CD4-positive, CD25-positive, alpha-beta regulatory T cell (primary cell): ENCODE measurements around the gene ANKS1B. TPM values are rescaled to one million over a fixed set of nuclear protein-coding genes. Genes with fewer than 3 reads are reported as not detected.

Source experiments
- ATAC-seq, 2 donors: fragments of 150-1000 bp; cut with Tn5 transposase; one replicate each; pipeline ENCODE4 v1.10.0; 2021; ENCODE audit warnings: low read depth in 2 of 2, moderate number of reproducible peaks in 2 of 2, moderate library complexity in 1 of 2
- DNase-seq, 3 donors: peaks; one replicate each; pipeline versions ENCODE4 v3.0.0 to v3.0.0-alpha.2; 2012 to 2022; ENCODE audit warnings: mixed read lengths in 1 of 3
- H3K27ac ChIP-seq: one replicate; pipeline ENCODE4 v1.7.0; 2013; ENCODE audit warnings: mild to moderate bottlenecking, low read length; ENCODE audit not compliant: insufficient read depth, poor library complexity, severe bottlenecking
- H3K27me3 ChIP-seq: one replicate; pipeline ENCODE4 v1.7.0; 2013; ENCODE audit warnings: low read length; ENCODE audit not compliant: control insufficient read depth, insufficient read depth
- H3K36me3 ChIP-seq: one replicate; pipeline ENCODE4 v1.7.0; 2013; ENCODE audit warnings: mild to moderate bottlenecking, low read length, moderate library complexity; ENCODE audit not compliant: control insufficient read depth, insufficient read depth
- H3K4me1 ChIP-seq: 2 replicates; pipeline ENCODE4 v1.7.0; 2013; ENCODE audit warnings: mild to moderate bottlenecking, low read length; ENCODE audit not compliant: insufficient read depth, control insufficient read depth, poor library complexity, severe bottlenecking
- H3K4me3 ChIP-seq: one replicate; pipeline ENCODE4 v1.7.0; 2013; ENCODE audit warnings: low read depth, mild to moderate bottlenecking, low read length, moderate library complexity
- H3K9me3 ChIP-seq, 2 experiments: 1 replicate in 1 of 2; 2 replicates in 1 of 2; pipeline ENCODE4 v1.7.0; 2013; ENCODE audit warnings: low read length in 2 of 2, mild to moderate bottlenecking in 1 of 2, moderate library complexity in 1 of 2; ENCODE audit not compliant: control insufficient read depth in 2 of 2
- H3K27ac Mint-ChIP-seq, 3 donors: one replicate each; pipeline ENCODE4 v1.8.0; 2020 to 2022; ENCODE audit warnings: mild to moderate bottlenecking in 3 of 3, mixed read lengths in 3 of 3, moderate library complexity in 2 of 3
- H3K27me3 Mint-ChIP-seq: one replicate; pipeline ENCODE4 v1.8.0; 2022; ENCODE audit warnings: mild to moderate bottlenecking, mixed read lengths
- H3K36me3 Mint-ChIP-seq: one replicate; pipeline ENCODE4 v1.8.0; 2020; ENCODE audit warnings: mixed read lengths
- H3K4me1 Mint-ChIP-seq, 4 donors: one replicate each; pipeline ENCODE4 v1.8.0; 2020 to 2022; ENCODE audit warnings: mixed read lengths in 4 of 4, mild to moderate bottlenecking in 1 of 4
- H3K4me3 Mint-ChIP-seq, 4 donors: one replicate each; pipeline ENCODE4 v1.8.0; 2020 to 2022; ENCODE audit warnings: mild to moderate bottlenecking in 4 of 4, mixed read lengths in 4 of 4, moderate library complexity in 3 of 4
- H3K9me3 Mint-ChIP-seq, 7 donors: one replicate each; pipeline ENCODE4 v1.8.0; 2020 to 2022; ENCODE audit warnings: mixed read lengths in 7 of 7, mild to moderate bottlenecking in 3 of 7, moderate library complexity in 2 of 7
- polyA plus RNA-seq, 4 donors: library from polyadenylated mRNA; unstranded; fragments of 300-500 nt; fragmentation: Illumina TruSeq; gene quantifications; one replicate each; pipeline ENCODE4 v1.2.3, GENCODE V29; 2021
- total RNA-seq: library from RNA; stranded (reverse); gene quantifications from one replicate; pipeline ENCODE4 v1.2.3, GENCODE V29; 2022

ANKS1B gene
- total and polyA plus RNA-seq, 5 donors from 2014 or later: 4.0 to 15.9 (median 9.5) TPM

GRCh38 chr12:98945864-98946263, 1038.9 kb downstream of the ANKS1B start:
- H3K36me3 Mint-ChIP-seq: no peaks in the 10 kb centered on the region
- Histone ChIP-seq H3K27me3 (peaks cover 2% of the 10 kb centered on the region), H3K4me1 (no peaks in the 10 kb centered on the region), H3K36me3 (no peaks in the 10 kb centered on the region), H3K4me3 (no peak overlapping the region), H3K27ac (no peak overlapping the region), H3K9me3 (no peaks in the 10 kb centered on the region)
- H3K27ac Mint-ChIP-seq: no peak overlapping the region
- no peak overlapping the region for H3K4me3 Mint-ChIP-seq
- ATAC-seq: no peak
- H3K27me3 Mint-ChIP-seq: peaks cover 9% of the 10 kb centered on the region
- no peaks in the 10 kb centered on the region for H3K4me1 Mint-ChIP-seq
- DNase-seq: no peak
- peaks cover 0 to 2% (median 2%) of the 10 kb centered on the region in 7 donors for H3K9me3 Mint-ChIP-seq

DNA sequence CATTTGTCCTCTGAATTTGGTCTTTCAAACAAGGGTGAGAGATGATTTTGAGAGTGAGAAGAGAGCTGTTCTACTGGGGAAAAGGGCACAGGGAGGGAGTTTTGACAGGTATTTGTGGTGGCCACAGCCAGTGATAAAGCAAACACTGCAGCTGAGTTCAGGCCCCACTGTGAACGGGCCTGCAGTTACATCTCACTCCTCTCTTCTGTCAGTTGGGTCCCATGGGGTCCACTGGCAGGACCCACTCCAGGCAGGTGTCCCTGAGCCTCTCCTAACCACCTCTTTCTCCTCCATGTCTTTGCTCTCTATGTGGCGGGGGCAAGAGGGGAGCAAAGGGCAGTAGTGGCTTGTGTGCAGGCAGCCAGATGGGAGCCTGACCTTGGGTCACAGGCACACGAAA, 1044.8 kb downstream of the ANKS1B start:
- H3K4me1 Mint-ChIP-seq: no peaks in the 10 kb centered on the region
- Histone ChIP-seq H3K27me3 (peaks cover 3% of the 10 kb centered on the region), H3K27ac (no peak overlapping the region), H3K4me3 (no peak overlapping the region), H3K9me3 (no peaks in the 10 kb centered on the region), H3K36me3 (no peaks in the 10 kb centered on the region), H3K4me1 (no peaks in the 10 kb centered on the region)
- H3K27me3 Mint-ChIP-seq: peaks cover 10% of the 10 kb centered on the region
- H3K9me3 Mint-ChIP-seq: peaks cover 0 to 5% (median 2%) of the 10 kb centered on the region in 7 donors
- DNase-seq (no peak), ATAC-seq (no peak)
- H3K36me3 Mint-ChIP-seq: no peaks in the 10 kb centered on the region
- no peak overlapping the region for H3K4me3 Mint-ChIP-seq
- no peak overlapping the region for H3K27ac Mint-ChIP-seq

- peaks cover 0 to 4% (median 0%) of the 10 kb centered on the region in 7 donors for H3K9me3 Mint-ChIP-seq
- H3K27ac ChIP-seq: no peak overlapping the region
- no peak overlapping the region for H3K27ac Mint-ChIP-seq
- H3K4me3 Mint-ChIP-seq: no peak overlapping the region
- DNase-seq (peak in 1 of 3 donors; percentile 2), ATAC-seq (no peak)
- H3K27me3 ChIP-seq: peaks cover 3% of the 10 kb centered on the region
- peaks cover 12% of the 10 kb centered on the region for H3K27me3 Mint-ChIP-seq
- no peaks in the 10 kb centered on the region for H3K4me1 Mint-ChIP-seq
- H3K36me3 ChIP-seq: no peaks in the 10 kb centered on the region
- no peaks in the 10 kb centered on the region for H3K4me1 ChIP-seq
- no peak overlapping the region for H3K4me3 ChIP-seq
- no peaks in the 10 kb centered on the region for H3K9me3 ChIP-seq
- no peaks in the 10 kb centered on the region for H3K36me3 Mint-ChIP-seq
Measured at GRCh38 chr12:98939350-98939749, 1045.4 kb downstream of the ANKS1B start.

DNA sequence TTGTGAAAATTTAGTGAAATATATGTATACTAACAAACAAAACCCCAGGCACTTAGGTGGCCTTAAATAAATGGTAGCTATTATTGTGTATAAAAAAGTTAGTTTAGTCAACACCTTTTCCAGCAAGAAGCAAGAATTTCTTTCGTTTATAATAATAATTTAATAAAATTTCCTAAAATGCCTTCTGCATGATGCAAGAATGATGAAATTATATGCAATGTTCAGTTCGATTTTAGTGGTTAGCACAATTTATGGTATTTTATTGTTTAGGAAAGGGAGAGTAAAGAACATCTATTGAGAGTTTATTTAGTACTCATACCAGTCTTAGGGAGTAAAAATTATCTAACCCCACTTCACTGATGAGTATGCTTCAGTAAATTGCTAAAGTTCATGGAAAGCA, 1048.9 kb downstream of the ANKS1B start:
- peaks cover 3% of the 10 kb centered on the region for H3K27me3 ChIP-seq
- H3K4me3 ChIP-seq: no peak overlapping the region
- no peaks in the 10 kb centered on the region for H3K9me3 ChIP-seq
- H3K27ac ChIP-seq: no peak overlapping the region
- H3K36me3 ChIP-seq: no peaks in the 10 kb centered on the region
- Mint-ChIP-seq H3K4me1 (no peaks in the 10 kb centered on the region), H3K36me3 (no peaks in the 10 kb centered on the region), H3K9me3 (peaks cover 0 to 2% (median 2%) of the 10 kb centered on the region in 7 donors), H3K27ac (no peak overlapping the region), H3K4me3 (no peak overlapping the region), H3K27me3 (peaks cover 23% of the 10 kb centered on the region)
- no peaks in the 10 kb centered on the region for H3K4me1 ChIP-seq
- DNase-seq (no peak), ATAC-seq (no peak)

GRCh38 chr12:98922871-98923270, 1061.9 kb downstream of the ANKS1B start:
- H3K36me3 ChIP-seq: no peaks in the 10 kb centered on the region
- H3K4me1 ChIP-seq: no peaks in the 10 kb centered on the region
- H3K4me3 Mint-ChIP-seq: no peak overlapping the region
- no peaks in the 10 kb centered on the region for H3K9me3 ChIP-seq
- peaks cover 28% of the 10 kb centered on the region for H3K27me3 Mint-ChIP-seq
- H3K27ac Mint-ChIP-seq: no peak overlapping the region
- DNase-seq (no peak), ATAC-seq (no peak)
- H3K4me1 Mint-ChIP-seq: no peaks in the 10 kb centered on the region
- H3K36me3 Mint-ChIP-seq: no peaks in the 10 kb centered on the region
- peaks cover 4% of the 10 kb centered on the region for H3K27me3 ChIP-seq
- H3K9me3 Mint-ChIP-seq: peaks cover 0 to 9% (median 2%) of the 10 kb centered on the region in 7 donors
- H3K27ac ChIP-seq: no peak overlapping the region
- H3K4me3 ChIP-seq: no peak overlapping the region

- DNase-seq (no peak), ATAC-seq (no peak)
- Histone ChIP-seq H3K36me3 (no peaks in the 10 kb centered on the region), H3K9me3 (no peaks in the 10 kb centered on the region), H3K4me3 (no peak overlapping the region), H3K27me3 (peaks cover 4% of the 10 kb centered on the region), H3K27ac (no peak overlapping the region), H3K4me1 (no peaks in the 10 kb centered on the region)
- Mint-ChIP-seq H3K9me3 (peaks cover 0 to 7% (median 2%) of the 10 kb centered on the region in 7 donors), H3K4me3 (no peak overlapping the region), H3K27ac (no peak overlapping the region), H3K27me3 (peaks cover 19% of the 10 kb centered on the region), H3K4me1 (no peaks in the 10 kb centered on the region), H3K36me3 (no peaks in the 10 kb centered on the region)
Measured at GRCh38 chr12:98918176-98918863, 1066.4 kb downstream of the ANKS1B start.

GRCh38 chr12:98916106-98916505, 1068.6 kb downstream of the ANKS1B start:
- H3K27ac Mint-ChIP-seq: no peak overlapping the region
- Histone ChIP-seq H3K36me3 (no peaks in the 10 kb centered on the region), H3K27ac (no peak overlapping the region)

DNA sequence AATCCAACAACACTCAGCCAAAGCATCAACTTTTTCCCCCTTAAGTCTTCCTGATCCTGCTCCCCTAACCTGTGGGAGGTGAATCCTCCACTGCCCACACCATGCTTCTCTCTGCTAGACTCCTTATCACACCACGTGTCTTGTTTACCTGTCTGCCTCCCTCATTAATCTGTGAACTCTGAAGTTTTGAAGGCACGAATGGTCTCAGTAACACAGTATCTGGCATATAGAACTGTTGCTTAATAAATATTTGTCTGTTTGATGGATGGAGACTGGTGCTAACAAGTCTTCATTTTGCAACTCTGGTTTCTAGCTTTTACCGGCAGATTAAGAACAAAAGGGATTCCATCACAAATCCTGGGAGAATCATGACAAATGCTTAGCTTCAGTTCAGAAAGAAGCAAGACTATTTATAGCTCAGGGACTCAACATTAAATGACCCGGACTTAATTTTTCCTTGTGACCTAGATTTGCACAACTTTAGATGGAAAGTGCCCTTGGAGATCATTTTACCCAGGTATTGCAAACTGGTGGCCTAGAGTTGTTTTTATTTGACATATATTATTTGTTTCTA, 1072.2 kb downstream of the ANKS1B start:
- Mint-ChIP-seq H3K9me3 (peaks cover 0 to 4% (median 0%) of the 10 kb centered on the region in 7 donors), H3K4me1 (no peaks in the 10 kb centered on the region), H3K27ac (no peak overlapping the region), H3K36me3 (no peaks in the 10 kb centered on the region), H3K27me3 (peaks cover 17% of the 10 kb centered on the region), H3K4me3 (no peak overlapping the region)
- Histone ChIP-seq H3K4me3 (no peak overlapping the region), H3K4me1 (no peaks in the 10 kb centered on the region), H3K36me3 (no peaks in the 10 kb centered on the region), H3K9me3 (no peaks in the 10 kb centered on the region), H3K27me3 (peaks cover 2% of the 10 kb centered on the region), H3K27ac (no peak overlapping the region)
- no peak for ATAC-seq
- DNase-seq: no peak

More at GRCh38 chr12:98916106-98916505, 1068.6 kb downstream of the ANKS1B start:
- Histone ChIP-seq H3K4me1 (no peaks in the 10 kb centered on the region), H3K9me3 (no peaks in the 10 kb centered on the region), H3K27me3 (no peaks in the 10 kb centered on the region), H3K4me3 (no peak overlapping the region)
- DNase-seq (no peak), ATAC-seq (no peak)
- Mint-ChIP-seq H3K9me3 (peaks cover 0 to 4% (median 2%) of the 10 kb centered on the region in 7 donors), H3K36me3 (no peaks in the 10 kb centered on the region), H3K4me3 (no peak overlapping the region), H3K4me1 (no peaks in the 10 kb centered on the region), H3K27me3 (peaks cover 19% of the 10 kb centered on the region)
